Smooth muscle cell (in vitro differentiated cells): ENCODE measurements around the gene KSR2. TPM values are rescaled to one million over a fixed set of nuclear protein-coding genes. Genes with fewer than 3 reads are reported as not detected.

Source experiments
- DNase-seq: peaks from one replicate; lab custom pipeline; 2025; ENCODE audit not compliant: unreplicated experiment; lab: John Stamatoyannopoulos, UW
- H2AFZ ChIP-seq: fragments of 200-600 bp; sonication (generic); 2 replicates; pipeline ENCODE4 v1.6.0; 2016; ENCODE audit warnings: antibody characterized with exemption, low read depth, mild to moderate bottlenecking
- H3F3A ChIP-seq: fragments of 200-600 bp; sonication (generic); 2 replicates; pipeline ENCODE4 v1.6.0; 2017; ENCODE audit warnings: antibody characterized with exemption, low read depth
- H3K27ac ChIP-seq: fragments of 200-600 bp; sonication (generic); 2 replicates; pipeline ENCODE4 v1.5.1; 2016; ENCODE audit warnings: low read depth, mild to moderate bottlenecking
- H3K27me3 ChIP-seq: fragments of 200-600 bp; sonication (generic); 2 replicates; pipeline ENCODE4 v1.6.1; 2016; ENCODE audit warnings: low read depth, mild to moderate bottlenecking
- H3K36me3 ChIP-seq: fragments of 200-600 bp; sonication (generic); 2 replicates; pipeline ENCODE4 v1.5.1; 2016; ENCODE audit warnings: low read depth
- H3K4me1 ChIP-seq: fragments of 200-600 bp; sonication (generic); 2 replicates; pipeline ENCODE4 v1.5.1; 2016; ENCODE audit warnings: low read depth
- H3K4me2 ChIP-seq: fragments of 200-600 bp; sonication (generic); 2 replicates; pipeline ENCODE4 v1.6.0; 2016; ENCODE audit warnings: mild to moderate bottlenecking
- H3K4me3 ChIP-seq: fragments of 200-600 bp; sonication (generic); 2 replicates; pipeline ENCODE4 v1.5.1; 2016; ENCODE audit warnings: mild to moderate bottlenecking
- H3K79me2 ChIP-seq: fragments of 200-600 bp; sonication (generic); 2 replicates; pipeline ENCODE4 v1.6.0; 2016; ENCODE audit warnings: low read depth, mild to moderate bottlenecking
- H3K9ac ChIP-seq: fragments of 200-600 bp; sonication (generic); 2 replicates; pipeline ENCODE4 v1.6.0; 2016; ENCODE audit warnings: low read depth
- H3K9me3 ChIP-seq: fragments of 200-600 bp; sonication (generic); replicated peaks from 2 replicates; pipeline ENCODE4 v1.5.1; 2016; ENCODE audit warnings: low read depth
- H4K20me1 ChIP-seq: fragments of 200-600 bp; sonication (generic); 2 replicates; pipeline ENCODE4 v1.6.0; 2016; ENCODE audit warnings: low read depth
- CTCF ChIP-seq: fragments of 200-600 bp; sonication (generic); IDR thresholded peaks from 2 replicates; pipeline ENCODE4 v1.5.1; 2017; ENCODE audit warnings: borderline replicate concordance, mild to moderate bottlenecking, antibody characterized with exemption; ENCODE audit not compliant: insufficient read depth, poor library complexity, severe bottlenecking
- WGBS: methylation state at CpG from one replicate; pipeline ENCODE4 v1.1.7; 2016; ENCODE audit warnings: low lambda C conversion rate; 5-methylcytosine and 5-hydroxymethylcytosine counted together
- polyA plus RNA-seq: library from polyadenylated mRNA; unstranded; fragments of >200 nt; fragmentation: Nextera tagmentation; extraction: Ambion mirVana; gene quantifications from 2 replicates; pipeline ENCODE4 v1.2.1, GENCODE V29; 2016
- total RNA-seq: library from RNA; depleted of rRNA; stranded (reverse); fragments of >200 nt; gene quantifications from 2 replicates; pipeline ENCODE4 v1.2.3, GENCODE V29; 2014

KSR2 gene
- total and polyA plus RNA-seq, 2 experiments from 2014 or later = 0.04 TPM; not detected in 1

- Histone ChIP-seq H2AFZ (no peak overlapping the region), H3K9ac (no peak overlapping the region), H3K9me3 (no peaks in the 10 kb centered on the region), H3K4me1 (no peaks in the 10 kb centered on the region), H3K79me2 (no peaks in the 10 kb centered on the region), H3F3A (no peaks in the 10 kb centered on the region), H3K4me2 (no peak overlapping the region), H3K4me3 (no peak overlapping the region), H3K27ac (no peak overlapping the region), H3K27me3 (peaks cover 13% of the 10 kb centered on the region), H3K36me3 (no peaks in the 10 kb centered on the region), H4K20me1 (no peaks in the 10 kb centered on the region)
- 92% methylated on average over 9 of the region's 9 CpGs for WGBS
- TF ChIP-seq CTCF = no peak
- no peak for DNase-seq
Measured at GRCh38 chr12:117710121-117710520, 258.7 kb downstream of the KSR2 start.

- Histone ChIP-seq H3F3A (no peaks in the 10 kb centered on the region), H3K4me1 (no peaks in the 10 kb centered on the region), H3K27me3 (no peaks in the 10 kb centered on the region), H3K9me3 (no peaks in the 10 kb centered on the region), H4K20me1 (no peaks in the 10 kb centered on the region), H3K4me2 (no peak overlapping the region), H3K27ac (no peak overlapping the region), H3K4me3 (no peak overlapping the region), H3K36me3 (no peaks in the 10 kb centered on the region), H2AFZ (no peak overlapping the region), H3K9ac (no peak overlapping the region), H3K79me2 (no peaks in the 10 kb centered on the region)
- whole genome bisulfite sequencing = 91% methylated on average over 2 of the region's 2 CpGs
- TF ChIP-seq CTCF = no peak
- no peak for DNase-seq
Measured at GRCh38 chr12:117707861-117708260, 260.9 kb downstream of the KSR2 start.

- H3K4me1 ChIP-seq = no peaks in the 10 kb centered on the region
- no peaks in the 10 kb centered on the region for H4K20me1 ChIP-seq
- no peaks in the 10 kb centered on the region for H3K9me3 ChIP-seq
- no peak for DNase-seq
- no peaks in the 10 kb centered on the region for H3K27me3 ChIP-seq
- no peak overlapping the region for H2AFZ ChIP-seq
- 75% methylated on average over 4 of the region's 4 CpGs for WGBS
- H3K9ac ChIP-seq = no peak overlapping the region
- no peaks in the 10 kb centered on the region for H3F3A ChIP-seq
- H3K27ac ChIP-seq = no peak overlapping the region
- no peak for TF ChIP-seq CTCF
- H3K4me3 ChIP-seq = no peak overlapping the region
- no peak overlapping the region for H3K4me2 ChIP-seq
- no peaks in the 10 kb centered on the region for H3K36me3 ChIP-seq
- H3K79me2 ChIP-seq = no peaks in the 10 kb centered on the region
Measured at GRCh38 chr12:117703584-117703983, 265.2 kb downstream of the KSR2 start.

GRCh38 chr12:117702741-117703140 lies 266.0 kb downstream of the KSR2 start:
- no peak overlapping the region for H3K4me3 ChIP-seq
- WGBS = 90% methylated on average over 4 of the region's 4 CpGs

More at GRCh38 chr12:117702741-117703140, 266.0 kb downstream of the KSR2 start:
- H3K27me3 ChIP-seq = no peaks in the 10 kb centered on the region
- H3K36me3 ChIP-seq = no peaks in the 10 kb centered on the region
- H2AFZ ChIP-seq = no peak overlapping the region
- TF ChIP-seq CTCF = no peak
- no peaks in the 10 kb centered on the region for H3K9me3 ChIP-seq
- H3K79me2 ChIP-seq = no peaks in the 10 kb centered on the region
- H3F3A ChIP-seq = no peaks in the 10 kb centered on the region
- H3K9ac ChIP-seq = no peak overlapping the region
- no peak overlapping the region for H3K4me2 ChIP-seq
- no peaks in the 10 kb centered on the region for H3K4me1 ChIP-seq
- no peak overlapping the region for H3K27ac ChIP-seq
- no peak for DNase-seq
- no peaks in the 10 kb centered on the region for H4K20me1 ChIP-seq
